K562 (cell line): Measurements from ENCODE around the gene POMZP3. TPM values are rescaled to one million over a fixed set of nuclear protein-coding genes. Genes with fewer than 3 reads are reported as not detected.
"Not testable (repeated sequence)": the region's sequence is repeated elsewhere in the genome, so short reads cannot be mapped to it uniquely, and the experiment has no call there.

Experiments used
- ATAC-seq: fragments of 200-7000 bp; cut with Tn5 transposase; 3 replicates; pipeline ENCODE4 v1.9.1; 2020; ENCODE audit warnings: moderate library complexity
- BruUV-seq: library from RNA; stranded (reverse); fragments of 400-500 nt; replicated peaks from 2 replicates; lab custom pipeline; 2021; lab: Mats Ljungman, UMichigan
- CTCF ChIA-PET: fragments of 300-600 bp; formaldehyde crosslinking; extraction: SDS; loops from one replicate; lab custom pipeline; 2021; ENCODE audit warnings: low intra/inter-chr PET ratio; lab: Yijun Ruan, JAX
- POLR2A ChIA-PET: fragments of 300-600, 350-650 bp; sonication (Branson Sonifier 250); formaldehyde crosslinking; extraction: SDS; loops from one replicate; lab custom pipeline; 2021; ENCODE audit warnings: antibody characterized with exemption, inconsistent platforms; lab: Yijun Ruan, JAX
- DNase-seq, 4 experiments: peaks; one replicate each; pipeline versions ENCODE4 v3.0.0 to v3.0.0-alpha.2; 2011 to 2018; ENCODE audit warnings: low spot score in 3 of 4, mixed read lengths in 3 of 4; ENCODE audit errors: extremely low read depth in 1 of 4
- FAIRE-seq: peaks from 2 replicates; lab custom pipeline; 2011; peaks lifted over from hg19 to GRCh38; lab: Jason Lieb, UNC
- H2AFZ ChIP-seq: 2 replicates; pipeline ENCODE4 v1.6.0; 2011; ENCODE audit warnings: low read depth, low read length, control low read depth, inconsistent platforms
- H3K27ac ChIP-seq: fragments of 200-600 bp; 3 replicates; pipeline ENCODE4 v1.8.0; 2011; ENCODE audit warnings: low read depth, mild to moderate bottlenecking, control low read depth, inconsistent platforms, low read length, moderate library complexity, mixed read lengths; ENCODE audit errors: extremely low read depth
- H3K27me3 ChIP-seq, 2 experiments: fragments of 300-600 bp in 1 of 2; 2 replicates in 1 of 2; 3 replicates in 1 of 2; pipeline versions ENCODE4 v1.6.0 to v1.8.0; 2011; ENCODE audit warnings: inconsistent platforms in 2 of 2, low read length in 2 of 2, mild to moderate bottlenecking in 1 of 2, mixed read lengths in 1 of 2, moderate library complexity in 1 of 2; ENCODE audit not compliant: control insufficient read depth in 2 of 2, insufficient read depth in 2 of 2
- H3K36me3 ChIP-seq: fragments of 300-600 bp; 3 replicates; pipeline ENCODE4 v1.8.0; 2011; ENCODE audit warnings: mild to moderate bottlenecking, low read length, inconsistent platforms; ENCODE audit not compliant: control insufficient read depth, insufficient read depth
- H3K4me1 ChIP-seq, 2 experiments: fragments of 200-600 bp in 1 of 2; replicated peaks in 1 of 2; 2 replicates in 1 of 2; 3 replicates in 1 of 2; pipeline versions ENCODE4 v1.5.1 to v1.8.0; 2011; ENCODE audit warnings: inconsistent platforms in 2 of 2, low read length in 2 of 2, mild to moderate bottlenecking in 1 of 2, mixed read lengths in 1 of 2, moderate library complexity in 1 of 2; ENCODE audit not compliant: control insufficient read depth in 2 of 2, insufficient read depth in 2 of 2
- H3K4me2 ChIP-seq: 2 replicates; pipeline ENCODE4 v1.6.1; 2011; ENCODE audit warnings: low read length, control low read depth, inconsistent platforms, mixed read lengths; ENCODE audit not compliant: insufficient read depth
- H3K4me3 ChIP-seq: fragments of 200-600 bp; sonication (generic), shearing (Covaris generic); 2 replicates; pipeline ENCODE4 v1.5.1; 2016; ENCODE audit warnings: control low read depth, inconsistent platforms
- H3K79me2 ChIP-seq: fragments of 200-600 bp; 3 replicates; pipeline ENCODE4 v1.8.0; 2011; ENCODE audit warnings: low read length, inconsistent platforms; ENCODE audit not compliant: control insufficient read depth, insufficient read depth
- H3K9ac ChIP-seq, 2 experiments: 2 replicates each; pipeline versions ENCODE4 v1.6.0 to v1.6.1; 2011; ENCODE audit warnings: low read depth in 2 of 2, low read length in 2 of 2, control low read depth in 1 of 2, inconsistent platforms in 1 of 2, mild to moderate bottlenecking in 1 of 2, mixed read lengths in 1 of 2; ENCODE audit not compliant: insufficient read depth in 1 of 2
- H3K9me1 ChIP-seq: one replicate; pipeline ENCODE4 v1.6.0; 2011; ENCODE audit warnings: inconsistent platforms, mild to moderate bottlenecking, low read length, moderate library complexity; ENCODE audit not compliant: control insufficient read depth, insufficient read depth
- H3K9me3 ChIP-seq: replicated peaks from 2 replicates; pipeline ENCODE4 v1.5.1; 2011; ENCODE audit warnings: low read depth, low read length, inconsistent platforms; ENCODE audit not compliant: control insufficient read depth, insufficient read depth
- H4K20me1 ChIP-seq: replicated peaks from 2 replicates; pipeline ENCODE4 v1.6.1; 2011; ENCODE audit warnings: low read length, inconsistent platforms, mixed read lengths; ENCODE audit not compliant: control insufficient read depth, insufficient read depth
- POLR2G ChIP-seq: fragments of 200-400 bp; formaldehyde crosslinking; IDR thresholded peaks from 2 replicates; pipeline ENCODE4 v1.6.1; 2017; ENCODE audit warnings: low read depth, mild to moderate bottlenecking, antibody characterized with exemption, low read length, moderate library complexity
- WGBS: fragments of 100-300 bp; shearing (Covaris generic); methylation state at CpG from one replicate; pipeline ENCODE4 v1.1.6; 2016; ENCODE audit warnings: low coverage, mixed read lengths; ENCODE audit not compliant: insufficient coverage; ENCODE audit errors: missing lambda C conversion rate; 5-methylcytosine and 5-hydroxymethylcytosine counted together
- in situ Hi-C: fragments of 300-500 bp; cut with MboI; formaldehyde crosslinking; loops from 4 replicates; pipeline ENCODE4 v1.15.0; 2018; ENCODE audit warnings: inconsistent platforms, mixed read lengths
- intact Hi-C: fragments of 100-400 bp; cut with micrococcal nuclease; formaldehyde crosslinking; loops from 2 replicates; pipeline ENCODE4 v1.14.2; 2022
- polyA plus RNA-seq, 8 experiments: library from polyadenylated mRNA; depleted of rRNA in 4 of 8; stranded (reverse) in 5 of 8; unstranded in 3 of 8; fragments of >200 nt; fragmentation: Nextera tagmentation in 2 of 8; fragmentation: Illumina TruSeq in 1 of 8; extraction: Ambion mirVana in 2 of 8; extraction: Trizol in 1 of 8; gene quantifications; 2 replicates each; pipeline versions ENCODE4 v1.2.1 to v1.2.3, GENCODE V29; 2011 to 2014; ENCODE audit warnings: inconsistent platforms in 1 of 8, missing spikeins in 1 of 8
- total RNA-seq, 7 experiments: library from RNA; depleted of rRNA in 6 of 7; stranded (reverse); fragments of >200 nt in 6 of 7; fragmentation: Illumina TruSeq in 2 of 7; extraction: Trizol in 2 of 7; gene quantifications; 2 replicates each; pipeline versions ENCODE4 v1.2.1 to v1.2.3, GENCODE V29; 2011 to 2021; ENCODE audit warnings: low replicate concordance in 1 of 7

The POMZP3 gene
- total and polyA plus RNA-seq, 9 of the 15 experiments (the other 6 are each of a cell fraction or from before 2014, with no cell fraction given): 2.3 to 15.8 (median 4.0) TPM

GRCh38 chr7:76609864-76610263, 17.2 kb downstream of the POMZP3 start:
- H3K9me3 ChIP-seq, POLR2A ChIA-PET, DNase-seq, H4K20me1 ChIP-seq, H3K4me2 ChIP-seq, H3K9ac ChIP-seq, H3K4me3 ChIP-seq, H3K27ac ChIP-seq, intact Hi-C loops, CTCF ChIA-PET, H3K9me1 ChIP-seq, BruUV-seq, H2AFZ ChIP-seq, H3K4me1 ChIP-seq, H3K27me3 ChIP-seq: not testable (repeated sequence)
- in situ Hi-C loops: loop anchor here (5.0 to 10.0 kb wide), 2 partner anchors 105 to 178 kb away; no protein-coding TSS in a partner anchor
- FAIRE-seq: peak; percentile 94
- 86% methylated on average over 1 of the region's 10 CpGs for WGBS
- ATAC-seq: peak; percentile 84
- peaks cover 12% of the 10 kb centered on the region; the same call in 2 of the 3 replicates for H3K36me3 ChIP-seq
- H3K79me2 ChIP-seq: peaks cover 18% of the 10 kb centered on the region

GRCh38 chr7:76608469-76608868, 18.6 kb downstream of the POMZP3 start:
- intact Hi-C loops, POLR2A ChIA-PET, H4K20me1 ChIP-seq, H3K4me1 ChIP-seq, H3K9me3 ChIP-seq, H3K27ac ChIP-seq, H2AFZ ChIP-seq, ATAC-seq, BruUV-seq, DNase-seq, H3K4me2 ChIP-seq, CTCF ChIA-PET, H3K27me3 ChIP-seq, FAIRE-seq, H3K9me1 ChIP-seq, H3K4me3 ChIP-seq: not testable (repeated sequence)
- 0 out of 4 replicates have a peak overlapping the region, but pooled peaks of 1 of the 2 experiments have one; percentile 74 for H3K9ac ChIP-seq
- peaks cover 18% of the 10 kb centered on the region for H3K79me2 ChIP-seq
- in situ Hi-C loops: loop anchor here (10.0 kb wide), 1 partner anchor 104 kb away; no protein-coding TSS in a partner anchor
- peaks cover 12% of the 10 kb centered on the region; the same call in 2 of the 3 replicates for H3K36me3 ChIP-seq
- TF ChIP-seq POLR2G: 0 out of 2 replicates have a peak, but pooled peaks have one; percentile 24
- WGBS: 75% methylated on average over 6 of the region's 7 CpGs
